ENCODE results near the gene TPBGL. TPM values are rescaled to one million over a fixed set of nuclear protein-coding genes. Genes with fewer than 3 reads are reported as not detected.
A peak's percentile ranks its signal among the peaks of the same experiment; 100 is the strongest.

The TPBGL gene
- total RNA-seq, 1 donor from 2014 or later: not detected

- no peak for ATAC-seq (ENCODE audit: low read depth)
- Mint-ChIP-seq H3K9me3 (no peaks in the 10 kb centered on the region), H3K27me3 (peaks cover 36% of the 10 kb centered on the region), H3K4me1 (no peaks in the 10 kb centered on the region), H3K36me3 (ENCODE audit: low read depth) (no peaks in the 10 kb centered on the region), H3K27ac (no peak overlapping the region), H3K4me3 (no peak overlapping the region)
- intact Hi-C loops (cut with micrococcal nuclease): no loop called here
- DNase-seq: no peak
- no peak for TF ChIP-seq CTCF (IDR thresholded peaks at IDR 0.05)
- POLR2A ChIA-PET: no interaction called here
- CTCF ChIA-PET: interaction anchor here (2.1 kb wide), 1 partner anchor 91 kb away, joined by 5 read pairs; no protein-coding TSS in a partner anchor
Observed at GRCh38 chr11:75233754-75234172, 6.8 kb upstream of the TPBGL start.

- H3K4me1 Mint-ChIP-seq: peaks cover 5% of the 10 kb centered on the region
- intact Hi-C loops (cut with micrococcal nuclease): no loop called here
Observed at GRCh38 chr11:75236062-75236461, 4.5 kb upstream of the TPBGL start.

GRCh38 chr11:75237050-75237449, 3.5 kb upstream of the TPBGL start:
- Mint-ChIP-seq H3K4me3 (no peak overlapping the region), H3K27me3 (peaks cover 42% of the 10 kb centered on the region), H3K27ac (no peak overlapping the region), H3K36me3 (ENCODE audit: low read depth) (no peaks in the 10 kb centered on the region), H3K4me1 (peaks cover 5% of the 10 kb centered on the region), H3K9me3 (no peaks in the 10 kb centered on the region)
- POLR2A ChIA-PET: no interaction called here
- ATAC-seq (ENCODE audit: low read depth) (no peak), DNase-seq (no peak)
- TF ChIP-seq CTCF (IDR thresholded peaks at IDR 0.05): no peak
- intact Hi-C loops (cut with micrococcal nuclease): no loop called here
- CTCF ChIA-PET: interaction anchor here (2.0 kb wide), 1 partner anchor 96 kb away, joined by 6 read pairs; no protein-coding TSS in a partner anchor

More at GRCh38 chr11:75236062-75236461, 4.5 kb upstream of the TPBGL start:
- no peak for DNase-seq
- POLR2A ChIA-PET: no interaction called here
- CTCF ChIA-PET: no interaction called here
- no peaks in the 10 kb centered on the region for H3K36me3 Mint-ChIP-seq (ENCODE audit: low read depth)
- ATAC-seq (ENCODE audit: low read depth): no peak
- no peak overlapping the region for H3K27ac Mint-ChIP-seq
- H3K27me3 Mint-ChIP-seq: peaks cover 44% of the 10 kb centered on the region
- no peaks in the 10 kb centered on the region for H3K9me3 Mint-ChIP-seq
- H3K4me3 Mint-ChIP-seq: no peak overlapping the region
- TF ChIP-seq CTCF (IDR thresholded peaks at IDR 0.05): no peak

GRCh38 chr11:75238595-75239440, 1.8 kb upstream of the TPBGL start:
- Mint-ChIP-seq H3K4me3 (no peak overlapping the region), H3K27me3 (peaks cover 52% of the 10 kb centered on the region), H3K9me3 (no peaks in the 10 kb centered on the region), H3K27ac (no peak overlapping the region), H3K36me3 (ENCODE audit: low read depth) (no peaks in the 10 kb centered on the region), H3K4me1 (peaks cover 10% of the 10 kb centered on the region)
- DNase-seq (no peak), ATAC-seq (ENCODE audit: low read depth) (no peak)
- CTCF ChIA-PET: interaction anchor here (0.9 to 2.0 kb wide), 3 partner anchors 10 to 98 kb away, joined by 4 to 6 read pairs (median 4); no protein-coding TSS in a partner anchor
- intact Hi-C loops (cut with micrococcal nuclease): no loop called here
- POLR2A ChIA-PET: no interaction called here
- TF ChIP-seq CTCF (IDR thresholded peaks at IDR 0.05): no peak

GRCh38 chr11:75239531-75240290, 863 bp upstream of the TPBGL start:
- ChIA-PET POLR2A (no interaction called here), CTCF (interaction anchor here (0.9 to 1.2 kb wide), 2 partner anchors 9 to 99 kb away, joined by 4 to 7 read pairs; no protein-coding TSS in a partner anchor)
- no peaks in the 10 kb centered on the region for H3K9me3 Mint-ChIP-seq

More at GRCh38 chr11:75239531-75240290, 863 bp upstream of the TPBGL start:
- intact Hi-C loops (cut with micrococcal nuclease): no loop called here
- H3K27ac Mint-ChIP-seq: no peak overlapping the region
- TF ChIP-seq CTCF (IDR thresholded peaks at IDR 0.05): no peak
- ATAC-seq (ENCODE audit: low read depth) (no peak), DNase-seq (no peak)
- H3K27me3 Mint-ChIP-seq: peaks cover 55% of the 10 kb centered on the region
- no peaks in the 10 kb centered on the region for H3K36me3 Mint-ChIP-seq (ENCODE audit: low read depth)
- H3K4me3 Mint-ChIP-seq: peak overlapping the region; percentile 66
- peaks cover 10% of the 10 kb centered on the region for H3K4me1 Mint-ChIP-seq

Data from activated B cell treated with CpG ODN at 0.5 μM for 24 hours (primary cell).